GM12872 (cell line): ENCODE results near the gene IL2RG.

Source experiments
- CTCF ChIP-seq: IDR thresholded peaks from 3 replicates; pipeline ENCODE4 v1.5.1; 2011; ENCODE audit warnings: low read depth, mild to moderate bottlenecking, low read length, moderate library complexity; ENCODE audit not compliant: insufficient read depth

The IL2RG gene

GRCh38 chrX:71111141-71111843 lies at the start of gene IL2RG:
TSS of gene IL2RG (minus strand) at chrX:71111577. CDS start at chrX:71111539, 38 bp downstream.
- no peak for TF ChIP-seq CTCF

GRCh38 chrX:71160475-71160874 lies 49.1 kb upstream of the IL2RG start:
- no peak for TF ChIP-seq CTCF

- TF ChIP-seq CTCF, result no peak
Measured at GRCh38 chrX:71159335-71159734, 48.0 kb upstream of the IL2RG start.

GRCh38 chrX:71158603-71159002 lies 47.2 kb upstream of the IL2RG start:
- no peak for TF ChIP-seq CTCF

GRCh38 chrX:71154641-71155040 lies 43.3 kb upstream of the IL2RG start:
- no peak for TF ChIP-seq CTCF

- TF ChIP-seq CTCF, result no peak
Measured at GRCh38 chrX:71154196-71154595, 42.8 kb upstream of the IL2RG start.

GRCh38 chrX:71151366-71151765 lies 40.0 kb upstream of the IL2RG start:
- no peak for TF ChIP-seq CTCF

- no peak for TF ChIP-seq CTCF
Measured at GRCh38 chrX:71148278-71148663, 36.9 kb upstream of the IL2RG start.
